ENCODE data around the gene TANK.

Gene TANK

GRCh38 chr2:161238560-161239325, 78.5 kb downstream of the TANK start (continued):
- TF ChIP-seq CSRNP3 (CRISPR knock-in tag; IDR thresholded peaks at IDR 0.05) (no peak), BACH2 (CRISPR knock-in tag; IDR thresholded peaks at IDR 0.05; ENCODE audit: borderline replicate concordance) (no peak)

- no peak for ATAC-seq
Observed at GRCh38 chr2:161239326-161240109, 79.3 kb downstream of the TANK start.

DNA sequence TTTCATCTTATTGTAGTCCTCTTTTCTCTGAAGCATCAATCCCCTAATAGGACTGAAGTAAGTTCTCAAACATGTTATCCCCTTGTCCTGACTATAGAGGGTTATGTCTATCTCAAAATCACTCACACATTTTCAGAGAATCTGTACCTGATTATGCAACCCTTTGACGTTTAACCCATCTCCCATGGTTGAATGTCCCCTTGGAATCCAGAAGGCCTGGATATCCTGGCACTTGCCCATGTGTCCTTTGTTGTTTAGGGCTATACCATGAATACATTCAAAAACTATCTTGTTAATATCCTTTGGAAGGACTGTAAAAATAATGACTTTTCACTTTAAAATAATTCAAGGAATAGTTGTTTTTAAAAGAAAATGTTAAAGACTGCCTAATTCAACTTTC, 81.7 kb downstream of the TANK start:
- no peak for TF ChIP-seq OSR1 (CRISPR knock-in tag; IDR thresholded peaks at IDR 0.05)
- TF ChIP-seq BACH2 (CRISPR knock-in tag; IDR thresholded peaks at IDR 0.05; ENCODE audit: borderline replicate concordance), result no peak
- TF ChIP-seq, protein P1, sequence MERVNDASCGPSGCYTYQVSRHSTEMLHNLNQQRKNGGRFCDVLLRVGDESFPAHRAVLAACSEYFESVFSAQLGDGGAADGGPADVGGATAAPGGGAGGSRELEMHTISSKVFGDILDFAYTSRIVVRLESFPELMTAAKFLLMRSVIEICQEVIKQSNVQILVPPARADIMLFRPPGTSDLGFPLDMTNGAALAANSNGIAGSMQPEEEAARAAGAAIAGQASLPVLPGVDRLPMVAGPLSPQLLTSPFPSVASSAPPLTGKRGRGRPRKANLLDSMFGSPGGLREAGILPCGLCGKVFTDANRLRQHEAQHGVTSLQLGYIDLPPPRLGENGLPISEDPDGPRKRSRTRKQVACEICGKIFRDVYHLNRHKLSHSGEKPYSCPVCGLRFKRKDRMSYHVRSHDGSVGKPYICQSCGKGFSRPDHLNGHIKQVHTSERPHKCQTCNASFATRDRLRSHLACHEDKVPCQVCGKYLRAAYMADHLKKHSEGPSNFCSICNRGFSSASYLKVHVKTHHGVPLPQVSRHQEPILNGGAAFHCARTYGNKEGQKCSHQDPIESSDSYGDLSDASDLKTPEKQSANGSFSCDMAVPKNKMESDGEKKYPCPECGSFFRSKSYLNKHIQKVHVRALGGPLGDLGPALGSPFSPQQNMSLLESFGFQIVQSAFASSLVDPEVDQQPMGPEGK (CRISPR knock-in tag; IDR thresholded peaks at IDR 0.05; ENCODE audit: borderline replicate concordance), result no peak
- TF ChIP-seq ZFP30 (CRISPR knock-in tag; IDR thresholded peaks at IDR 0.05), result no peak
- no peak for TF ChIP-seq SNAI2 (CRISPR knock-in tag; IDR thresholded peaks at IDR 0.05)
- no peak for ATAC-seq

More at GRCh38 chr2:161239326-161240109, 79.3 kb downstream of the TANK start:
- TF ChIP-seq CREB5 (CRISPR knock-in tag; IDR thresholded peaks at IDR 0.05; ENCODE audit: low read depth) (no peak), GLIS3 (CRISPR knock-in tag; IDR thresholded peaks at IDR 0.05) (no peak)

- no peak for TF ChIP-seq ZNF8 (CRISPR knock-in tag; IDR thresholded peaks at IDR 0.05)
- TF ChIP-seq SNAI2 (CRISPR knock-in tag; IDR thresholded peaks at IDR 0.05), result no peak
- TF ChIP-seq, protein P1 (CRISPR knock-in tag; IDR thresholded peaks at IDR 0.05; ENCODE audit: borderline replicate concordance), result no peak
- TF ChIP-seq ISL1 (CRISPR knock-in tag; IDR thresholded peaks at IDR 0.05), result no peak
- TF ChIP-seq ZFP30 (CRISPR knock-in tag; IDR thresholded peaks at IDR 0.05), result no peak
- TF ChIP-seq CREB5 (CRISPR knock-in tag; IDR thresholded peaks at IDR 0.05; ENCODE audit: low read depth), result no peak
- no peak for TF ChIP-seq ESRRG (CRISPR knock-in tag; IDR thresholded peaks at IDR 0.05)
- TF ChIP-seq, protein P2, sequence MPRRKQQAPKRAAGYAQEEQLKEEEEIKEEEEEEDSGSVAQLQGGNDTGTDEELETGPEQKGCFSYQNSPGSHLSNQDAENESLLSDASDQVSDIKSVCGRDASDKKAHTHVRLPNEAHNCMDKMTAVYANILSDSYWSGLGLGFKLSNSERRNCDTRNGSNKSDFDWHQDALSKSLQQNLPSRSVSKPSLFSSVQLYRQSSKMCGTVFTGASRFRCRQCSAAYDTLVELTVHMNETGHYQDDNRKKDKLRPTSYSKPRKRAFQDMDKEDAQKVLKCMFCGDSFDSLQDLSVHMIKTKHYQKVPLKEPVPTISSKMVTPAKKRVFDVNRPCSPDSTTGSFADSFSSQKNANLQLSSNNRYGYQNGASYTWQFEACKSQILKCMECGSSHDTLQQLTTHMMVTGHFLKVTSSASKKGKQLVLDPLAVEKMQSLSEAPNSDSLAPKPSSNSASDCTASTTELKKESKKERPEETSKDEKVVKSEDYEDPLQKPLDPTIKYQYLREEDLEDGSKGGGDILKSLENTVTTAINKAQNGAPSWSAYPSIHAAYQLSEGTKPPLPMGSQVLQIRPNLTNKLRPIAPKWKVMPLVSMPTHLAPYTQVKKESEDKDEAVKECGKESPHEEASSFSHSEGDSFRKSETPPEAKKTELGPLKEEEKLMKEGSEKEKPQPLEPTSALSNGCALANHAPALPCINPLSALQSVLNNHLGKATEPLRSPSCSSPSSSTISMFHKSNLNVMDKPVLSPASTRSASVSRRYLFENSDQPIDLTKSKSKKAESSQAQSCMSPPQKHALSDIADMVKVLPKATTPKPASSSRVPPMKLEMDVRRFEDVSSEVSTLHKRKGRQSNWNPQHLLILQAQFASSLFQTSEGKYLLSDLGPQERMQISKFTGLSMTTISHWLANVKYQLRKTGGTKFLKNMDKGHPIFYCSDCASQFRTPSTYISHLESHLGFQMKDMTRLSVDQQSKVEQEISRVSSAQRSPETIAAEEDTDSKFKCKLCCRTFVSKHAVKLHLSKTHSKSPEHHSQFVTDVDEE (CRISPR knock-in tag; IDR thresholded peaks at IDR 0.05), result no peak
- no peak for TF ChIP-seq PPARA (CRISPR knock-in tag; IDR thresholded peaks at IDR 0.05; ENCODE audit: borderline replicate concordance)
- no peak for TF ChIP-seq BACH2 (CRISPR knock-in tag; IDR thresholded peaks at IDR 0.05; ENCODE audit: borderline replicate concordance)
- TF ChIP-seq POU6F1 (CRISPR knock-in tag; IDR thresholded peaks at IDR 0.05; ENCODE audit: borderline replicate concordance, low read depth), result no peak
- TF ChIP-seq ZFP3 (CRISPR knock-in tag; IDR thresholded peaks at IDR 0.05), result no peak
- no peak for TF ChIP-seq CSRNP3 (CRISPR knock-in tag; IDR thresholded peaks at IDR 0.05)
- no peak for TF ChIP-seq ARNTL (CRISPR knock-in tag; IDR thresholded peaks at IDR 0.05; ENCODE audit: borderline replicate concordance, low read depth)
- ATAC-seq, result no peak
Observed at GRCh38 chr2:161243312-161243711, 83.1 kb downstream of the TANK start.
